Measurements from ENCODE around the gene SLC4A5. TPM values are rescaled to one million over a fixed set of nuclear protein-coding genes. Genes with fewer than 3 reads are reported as not detected.

The SLC4A5 gene
- total and polyA plus RNA-seq, 2 of the 8 experiments (the other 6 are each of a cell fraction or from before 2014, with no cell fraction given) = 0.42 to 0.52 TPM

GRCh38 chr2:74228772-74229171, 114.4 kb downstream of the SLC4A5 start:
- Histone ChIP-seq H3K79me2 (ENCODE audit: control insufficient read depth in 1 of 2, insufficient read depth in 2 of 2, low read length in 2 of 2) (no peaks in the 10 kb centered on the region), H3K23me2 (ENCODE audit: low read depth, low read length) (no peaks in the 10 kb centered on the region), H3K14ac (ENCODE audit: insufficient read length) (no peak overlapping the region), H4K5ac (ENCODE audit: insufficient read length, low read depth, low read length) (no peak overlapping the region), H3K27me3 (replicated peaks in 1 of 4; ENCODE audit: control insufficient read depth in 3 of 4, extremely low read depth in 1 of 4, insufficient read depth in 3 of 4, low read length in 3 of 4) (no peaks in the 10 kb centered on the region), H4K20me1 (replicated peaks in 1 of 2; ENCODE audit: control insufficient read depth in 1 of 2, insufficient read depth in 2 of 2, low read length in 2 of 2) (no peaks in the 10 kb centered on the region), H2BK20ac (ENCODE audit: low read length) (no peak overlapping the region), H3K23ac (ENCODE audit: insufficient read length) (no peak overlapping the region), H3K79me1 (ENCODE audit: low read depth, low read length) (no peaks in the 10 kb centered on the region), H4K91ac (replicated peaks; ENCODE audit: insufficient read length, low read length) (no peak overlapping the region), H2AFZ (ENCODE audit: low read length) (no peak overlapping the region), H2BK12ac (ENCODE audit: low read depth, low read length) (no peak overlapping the region), H3K18ac (ENCODE audit: extremely low read depth, low read length) (no peak overlapping the region), H4K8ac (ENCODE audit: extremely low read depth, insufficient read depth, low read length) (no peak overlapping the region), H3K4me3 (ENCODE audit: extremely low read depth in 1 of 4, insufficient read depth in 2 of 4, low read depth in 3 of 4, low read length in 4 of 4) (no peak overlapping the region), H2BK15ac (ENCODE audit: low read length) (no peak overlapping the region), H3K4ac (replicated peaks; ENCODE audit: insufficient read length, low read depth, low read length) (no peak overlapping the region), H2BK120ac (replicated peaks; ENCODE audit: low read depth, low read length) (no peak overlapping the region), H3K9me3 (ENCODE audit: insufficient read depth in 2 of 2, low read depth in 1 of 2, low read length in 1 of 2) (no peaks in the 10 kb centered on the region), H2BK5ac (ENCODE audit: low read depth, low read length) (no peak overlapping the region), H3K56ac (replicated peaks; ENCODE audit: insufficient read length, low read depth, low read length) (no peak overlapping the region), H2AK5ac (ENCODE audit: low read depth, low read length) (no peak overlapping the region), H3K9ac (replicated peaks in 1 of 4; ENCODE audit: extremely low read depth in 1 of 4, low read depth in 3 of 4, low read length in 3 of 4) (no peak overlapping the region), H3K4me1 (replicated peaks in 1 of 4; ENCODE audit: control insufficient read depth in 3 of 4, insufficient read depth in 4 of 4, low read length in 3 of 4) (peaks cover 0 to 3% (median 1%) of the 10 kb centered on the region in 4 experiments; a peak in 3 of 7 replicates), H3K27ac (ENCODE audit: low read depth, low read length) (no peak overlapping the region), H3K36me3 (ENCODE audit: control insufficient read depth in 2 of 4, insufficient read depth in 4 of 4, low read length in 3 of 4) (no peaks in the 10 kb centered on the region), H3K4me2 (ENCODE audit: insufficient read depth in 1 of 2, low read depth in 2 of 2, low read length in 2 of 2) (0 out of 4 replicates have a peak overlapping the region, but pooled peaks of 1 of the 2 experiments have one; percentile 14)
- FAIRE-seq (peak; percentile 62), DNase-seq (ENCODE audit: low read depth in 1 of 2, low spot score in 2 of 2) (no peak)
- ChIA-PET CTCF (ENCODE audit: partially characterized antibody) (interaction anchor here (0.6 to 3.1 kb wide), 13 partner anchors 7 to 318 kb away, joined by 3 to 13 read pairs (median 5); partner anchors contain the start of gene MTHFD2), POLR2A (ENCODE audit: partially characterized antibody) (interaction anchor here (0.6 to 72.1 kb wide), 6 partner anchors 12 to 151 kb away, joined by 3 to 2699 read pairs (median 4); partner anchors contain the start of genes BOLA3, DCTN1, MOB1A and MTHFD2)
- 87% methylated on average over 3 of the region's 4 CpGs; no CpG with 5 or more reads in 1 of the 2 experiments for WGBS, 2 experiments (ENCODE audit: extremely low coverage in 1 of 2, insufficient coverage in 1 of 2, insufficient read length in 1 of 2, insufficient replicate concordance in 2 of 2, low coverage in 1 of 2, low lambda C conversion rate in 2 of 2, missing lambda C conversion rate in 1 of 2)
- TF ChIP-seq, protein P1, sequence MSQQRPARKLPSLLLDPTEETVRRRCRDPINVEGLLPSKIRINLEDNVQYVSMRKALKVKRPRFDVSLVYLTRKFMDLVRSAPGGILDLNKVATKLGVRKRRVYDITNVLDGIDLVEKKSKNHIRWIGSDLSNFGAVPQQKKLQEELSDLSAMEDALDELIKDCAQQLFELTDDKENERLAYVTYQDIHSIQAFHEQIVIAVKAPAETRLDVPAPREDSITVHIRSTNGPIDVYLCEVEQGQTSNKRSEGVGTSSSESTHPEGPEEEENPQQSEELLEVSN (IDR thresholded peaks at IDR 0.05) = no peak
- TF ChIP-seq PHF8 (conservative IDR thresholded peaks at IDR 0.05; ENCODE audit: low read depth, low read length) = no peak
- TF ChIP-seq TCF12 (IDR thresholded peaks at IDR 0.05; ENCODE audit: low read depth, low read length) = peak; percentile 92

Measured in H1 (cell line).